Stimulated activated CD8-positive, alpha-beta memory T cell treated with anti-CD3 and anti-CD28 coated beads, Interleukin-2, amount 100 ng/mL, for 1 hour (primary cell): ENCODE data around the gene ZBED1.
"Not testable (repeated sequence)": the region's sequence is repeated elsewhere in the genome, so short reads cannot be mapped to it uniquely, and the experiment has no call there.

Experiments used
- DNase-seq, 2 donors: peaks; one replicate each; pipeline ENCODE4 v3.0.0-alpha.2; 2020; ENCODE audit warnings: low read depth in 2 of 2

The ZBED1 gene

DNA sequence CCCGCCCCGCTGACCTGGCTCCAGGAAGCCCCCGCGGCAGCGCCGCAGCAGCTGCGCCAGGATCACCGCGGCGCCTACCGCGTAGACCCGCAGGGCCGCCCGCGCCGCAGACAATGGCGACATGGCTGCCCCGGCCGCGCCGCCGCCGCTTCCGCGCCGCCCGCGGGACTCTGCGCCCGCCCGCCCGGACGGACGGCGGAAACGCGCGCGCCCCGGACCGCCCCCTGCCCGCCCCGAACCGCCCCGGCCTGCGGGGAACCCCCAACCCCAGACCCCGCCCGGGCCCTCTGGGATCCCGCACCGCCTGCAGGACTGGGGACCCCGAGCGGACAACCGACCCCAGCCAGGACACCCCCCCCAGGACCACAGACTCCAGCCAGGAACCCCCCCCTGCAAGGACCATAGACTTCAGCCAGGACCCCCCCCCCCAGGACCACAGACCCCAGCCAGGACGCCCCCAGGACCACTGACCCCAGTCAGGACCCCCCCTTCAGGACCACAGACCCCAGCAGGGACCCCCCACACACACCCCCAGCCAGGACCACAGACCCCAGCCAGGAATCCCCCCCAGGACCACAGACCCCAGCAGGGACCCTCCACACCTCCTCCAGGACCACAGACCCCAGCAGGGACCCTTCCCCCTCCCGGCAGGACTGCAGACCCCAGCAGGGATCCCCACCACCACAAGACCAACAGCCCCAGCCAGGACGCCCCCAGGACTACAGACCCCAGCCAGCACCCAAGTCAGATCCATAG lies at the start of gene ZBED1, which contains the start of gene DHRSX:
TSS of gene ZBED1 (minus strand) at position 174 of the 756 bp plus-strand sequence. CDS start 10,257 bp downstream, outside the sequence.
TSS of gene DHRSX (minus strand) at position 174 of the 756 bp plus-strand sequence. CDS start at position 123, 51 bp downstream.
- peak in 1 of 2 donors; percentile 9 for DNase-seq

GRCh38 chrX:2549876-2550275 lies 49.1 kb upstream of the ZBED1 start:
- no peak for DNase-seq

DNA sequence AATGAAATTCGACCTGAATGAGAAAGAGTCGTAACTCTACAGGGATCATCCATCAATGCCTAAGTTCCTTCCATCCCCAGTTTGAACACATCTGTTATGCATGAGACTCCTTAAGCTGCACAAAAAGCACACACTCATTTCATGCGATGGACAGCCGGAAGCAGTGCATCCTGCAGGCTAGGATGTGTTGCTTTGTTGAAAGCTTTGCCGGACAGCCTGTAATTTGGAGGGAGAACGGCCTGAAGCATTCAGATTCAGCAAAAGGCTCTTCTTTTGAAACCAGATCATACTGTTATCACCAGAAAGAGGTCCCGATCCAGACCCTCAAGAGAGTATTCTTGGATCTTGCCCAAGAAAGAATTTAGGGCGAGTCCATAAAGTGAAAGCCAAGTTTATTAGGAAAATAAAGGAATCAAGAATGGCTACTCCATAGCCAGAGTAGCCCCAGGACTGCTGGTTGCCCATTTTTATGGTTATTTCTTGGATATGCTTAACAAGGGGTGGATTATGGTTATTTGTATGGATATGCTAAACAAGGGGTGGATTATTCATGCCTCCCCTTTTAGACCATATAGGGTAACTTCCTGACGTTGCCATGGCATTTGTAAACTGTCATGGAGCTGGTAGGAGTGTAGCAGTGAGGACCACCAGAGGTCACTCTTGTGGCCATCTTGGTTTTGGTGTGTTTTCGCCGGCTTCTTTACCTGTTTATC lies 48.1 kb upstream of the ZBED1 start:
- DNase-seq, result no peak

- DNase-seq, result no peak
Measured at GRCh38 chrX:2547736-2548135, 47.0 kb upstream of the ZBED1 start.

DNA sequence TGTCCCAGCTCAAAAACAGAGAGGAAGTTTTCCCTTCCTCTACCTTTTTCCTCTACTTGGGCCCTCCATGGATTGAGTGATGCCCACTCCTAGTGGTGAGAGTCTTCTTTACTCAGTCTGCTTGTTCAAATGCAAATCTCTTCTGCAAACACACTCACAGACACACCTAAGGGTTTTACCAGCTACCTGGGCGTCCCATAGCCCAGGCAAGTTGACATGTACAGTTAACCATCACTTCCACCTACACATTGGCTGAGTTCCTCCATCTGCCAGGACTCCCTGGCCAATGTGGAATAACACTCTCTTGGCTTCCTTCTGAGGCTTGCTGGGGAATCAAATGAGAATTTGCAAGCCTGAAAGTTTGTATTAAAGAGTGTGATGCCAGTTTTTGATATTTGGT lies 45.7 kb upstream of the ZBED1 start:
- DNase-seq, result no peak

- no peak for DNase-seq
Measured at GRCh38 chrX:2545144-2545543, 44.4 kb upstream of the ZBED1 start.

DNA sequence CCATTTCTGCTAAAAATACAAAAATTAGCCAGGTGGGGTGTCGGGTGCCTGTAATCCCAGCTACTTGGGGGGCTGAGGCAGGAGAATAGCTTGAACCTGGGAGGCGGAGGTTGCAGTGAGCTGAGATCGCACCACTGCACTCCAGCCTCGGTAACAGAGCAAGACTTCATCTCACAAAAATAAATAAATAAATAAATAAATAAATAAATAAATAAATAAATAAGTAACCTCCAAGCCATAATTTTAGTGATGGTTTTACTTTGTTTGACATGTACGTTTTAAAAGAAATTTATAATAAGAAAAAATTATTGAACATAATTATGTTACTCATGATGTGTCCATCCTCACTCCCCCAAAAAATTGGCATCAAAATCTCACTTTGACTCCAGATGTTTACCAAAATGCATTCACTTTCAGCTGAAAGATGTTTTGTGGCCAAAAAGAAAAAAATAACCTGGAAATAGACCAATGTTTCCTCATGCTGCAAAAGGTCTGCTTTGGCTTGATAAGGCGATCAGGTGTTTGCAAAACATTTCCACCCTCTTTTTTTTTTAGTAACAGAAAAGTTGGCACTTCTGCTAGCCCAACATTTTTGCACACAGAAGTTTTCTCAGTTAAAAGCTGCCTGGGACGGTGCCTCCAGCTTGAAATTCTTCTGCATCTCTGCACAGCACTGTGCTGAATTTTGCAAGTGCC lies 42.2 kb upstream of the ZBED1 start:
- no peak for DNase-seq

DNA sequence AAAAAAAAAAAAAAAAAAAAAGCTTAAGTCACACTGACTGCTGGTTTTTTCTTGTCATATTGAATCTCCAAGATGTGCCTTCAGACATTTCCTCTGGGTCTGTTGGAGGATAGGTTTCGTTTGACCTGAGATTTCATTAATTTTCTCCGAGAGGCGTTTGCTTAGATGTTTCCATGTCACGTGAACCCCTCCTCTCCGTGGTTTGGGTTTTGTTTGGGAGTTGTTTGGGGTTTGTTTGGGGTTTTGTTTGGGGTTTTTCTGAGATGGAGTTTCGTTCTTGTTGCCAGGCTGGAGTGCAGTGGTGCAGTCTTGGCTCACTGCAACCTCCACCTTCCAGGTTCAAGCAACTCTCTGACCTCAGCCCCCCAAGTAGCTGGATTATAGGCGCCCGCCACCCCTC lies 40.8 kb upstream of the ZBED1 start:
- no peak for DNase-seq

GRCh38 chrX:2540426-2540947 lies 39.7 kb upstream of the ZBED1 start:
- no peak for DNase-seq

- no peak for DNase-seq
Measured at GRCh38 chrX:2539586-2539985, 38.8 kb upstream of the ZBED1 start.

- DNase-seq, result no peak
Measured at GRCh38 chrX:2538031-2538757, 37.4 kb upstream of the ZBED1 start.

DNA sequence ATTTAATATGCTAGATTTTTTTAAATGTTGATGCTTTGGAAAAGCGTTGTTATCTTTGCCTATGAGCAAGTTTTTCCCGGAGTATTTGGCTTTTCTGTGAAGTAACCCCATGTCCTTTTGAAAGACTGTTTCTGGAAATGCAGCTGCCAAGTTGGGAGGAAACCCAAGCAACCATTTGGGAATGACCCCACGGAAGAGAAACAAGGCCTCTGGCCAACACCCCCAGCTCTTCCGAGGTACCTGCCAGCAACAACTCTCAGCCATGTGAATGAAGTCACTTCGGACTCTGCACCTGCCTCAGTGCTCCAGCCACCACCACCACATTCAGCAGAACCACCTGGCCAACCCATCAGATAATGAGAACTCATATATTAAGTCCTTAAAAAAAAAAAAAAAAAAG lies 36.2 kb upstream of the ZBED1 start:
- DNase-seq, result no peak

DNA sequence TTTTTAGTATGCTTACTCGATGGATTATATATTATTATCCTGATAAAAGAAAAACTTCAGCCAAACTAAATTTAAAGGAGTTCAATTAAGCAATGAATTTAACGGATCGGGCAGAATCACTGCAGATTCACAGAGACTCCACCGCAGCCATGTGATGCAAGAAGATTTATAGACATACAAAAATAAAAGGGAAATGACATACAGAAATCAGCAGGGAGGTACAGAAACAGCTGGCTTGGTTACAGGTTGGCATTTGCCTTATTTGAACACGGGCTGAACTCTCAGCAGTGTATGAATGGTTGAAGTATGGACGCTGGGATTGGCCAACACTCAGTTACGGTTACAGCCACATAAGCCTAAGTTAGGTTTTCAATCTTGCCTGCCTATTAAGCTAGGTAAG lies 35.4 kb upstream of the ZBED1 start:
- DNase-seq, result no peak

GRCh38 chrX:2534261-2535021 lies 33.7 kb upstream of the ZBED1 start:
- not testable (repeated sequence) for DNase-seq

DNA sequence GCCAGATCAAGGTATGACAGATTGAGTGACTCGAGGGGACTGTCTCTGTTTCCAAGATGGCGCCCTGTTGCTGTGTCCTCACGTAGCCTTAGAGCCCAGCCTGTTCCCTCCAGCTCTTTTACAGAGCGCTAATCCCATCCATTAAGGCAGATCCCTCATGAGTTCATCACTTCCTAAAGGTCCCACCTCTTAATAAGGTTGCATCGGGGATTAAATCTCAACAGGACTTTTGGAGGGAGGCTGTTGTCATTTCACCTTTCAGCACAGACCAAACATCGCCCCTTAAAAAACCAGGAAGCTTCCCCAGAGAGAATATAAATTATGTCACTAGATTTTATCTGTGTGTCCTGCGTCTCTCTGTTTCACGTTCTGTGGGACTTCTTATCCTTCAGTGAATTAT lies 32.6 kb upstream of the ZBED1 start:
- DNase-seq, result no peak

DNA sequence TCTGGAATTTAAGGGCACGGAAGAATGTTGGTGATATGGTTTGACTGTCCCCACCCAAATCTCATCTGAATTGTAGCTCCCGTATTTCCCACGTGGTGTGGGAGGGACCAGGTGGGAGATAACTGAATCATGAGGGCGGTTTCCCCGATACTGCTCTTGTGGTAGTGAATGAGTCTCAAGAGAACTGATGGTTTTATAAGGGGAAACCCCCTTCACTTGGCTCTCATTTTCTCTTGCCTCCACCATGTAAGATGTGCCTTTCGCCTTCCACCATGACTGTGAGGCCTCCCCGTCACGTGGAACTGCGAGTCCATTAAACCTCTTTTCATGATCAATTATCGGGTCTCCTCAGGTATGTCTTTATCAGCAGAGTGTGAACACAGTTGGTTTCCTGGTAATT lies 25.6 kb upstream of the ZBED1 start:
- no peak for DNase-seq

DNA sequence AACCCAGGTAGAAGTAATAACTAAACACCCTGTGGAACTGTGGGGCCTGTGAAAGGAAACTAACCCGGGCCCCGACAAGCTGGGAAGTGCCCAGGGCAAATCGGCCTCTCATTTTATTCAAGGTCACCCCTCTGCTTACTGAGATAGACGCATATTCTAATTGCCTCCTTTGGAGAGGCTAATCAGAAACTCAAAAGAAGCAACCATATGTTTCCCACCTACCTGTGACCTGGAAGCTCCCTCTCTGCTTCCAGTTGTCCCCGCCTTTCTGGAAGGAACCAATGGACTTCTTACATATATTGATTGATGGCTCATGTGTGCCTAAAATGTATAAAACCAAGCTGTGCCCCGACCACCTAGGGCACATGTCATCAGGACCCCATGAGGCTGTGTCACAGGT lies 23.1 kb upstream of the ZBED1 start:
- no peak for DNase-seq

DNA sequence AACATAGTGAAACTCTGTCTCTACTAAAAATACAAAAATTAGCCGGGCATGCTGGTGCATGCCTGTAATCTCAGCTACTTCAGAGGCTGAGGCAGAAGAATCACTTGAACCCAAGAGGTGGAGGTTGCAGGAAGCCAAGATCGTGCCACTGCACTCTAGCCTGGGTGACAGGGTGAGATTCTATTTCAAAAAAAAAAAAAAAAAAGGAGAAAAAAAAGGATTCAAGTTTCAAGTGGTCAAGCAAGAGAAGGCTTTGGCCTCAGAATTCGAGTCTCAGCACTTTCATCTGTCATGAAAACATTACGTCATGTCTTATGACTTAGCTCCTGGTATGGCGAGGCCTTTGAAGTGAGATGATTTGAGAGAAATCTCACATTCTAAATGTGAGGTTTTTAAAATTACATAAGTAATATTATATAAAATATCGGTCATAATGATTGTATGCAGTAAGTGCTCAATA lies 21.2 kb upstream of the ZBED1 start:
- no peak for DNase-seq

- DNase-seq, result no peak
Measured at GRCh38 chrX:2521092-2521926, 20.5 kb upstream of the ZBED1 start.

GRCh38 chrX:2520539-2520938 lies 19.8 kb upstream of the ZBED1 start:
- DNase-seq, result no peak
